CD4-positive, alpha-beta T cell (primary cell): ENCODE results near the gene ZNF541. TPM values are rescaled to one million over a fixed set of nuclear protein-coding genes. Genes with fewer than 3 reads are reported as not detected.

Source experiments
- ATAC-seq: fragments of 200-7000 bp; cut with Tn5 transposase; one replicate; pipeline ENCODE4 v1.10.0; 2022; ENCODE audit warnings: mild to moderate bottlenecking; ENCODE audit not compliant: poor library complexity
- CTCF ChIA-PET: fragments of 350-600 bp; sonication (Branson Sonifier 250); formaldehyde crosslinking; loops from one replicate; lab custom pipeline; 2021; ENCODE audit warnings: antibody characterized with exemption, inconsistent platforms; lab: Charles Lee
- POLR2A ChIA-PET: fragments of 350-600 bp; sonication (Branson Sonifier 250); formaldehyde crosslinking; loops from one replicate; lab custom pipeline; 2021; ENCODE audit warnings: antibody characterized with exemption, inconsistent platforms; lab: Charles Lee
- DNase-seq, 14 experiments: peaks; one replicate each; pipeline ENCODE4 v3.0.0-alpha.2; 2013 to 2020; ENCODE audit warnings: mixed read lengths in 2 of 14
- H3K27ac ChIP-seq, 2 donors: one replicate each; pipeline versions ENCODE4 v1.5.1 to v1.7.0; 2013; ENCODE audit warnings: low read length in 2 of 2, low read depth in 1 of 2, mild to moderate bottlenecking in 1 of 2
- H3K27me3 ChIP-seq, 2 experiments: 1 replicate in 1 of 2; 2 replicates in 1 of 2; pipeline versions ENCODE4 v1.6.1 to v1.7.0; 2013; ENCODE audit warnings: low read length in 2 of 2, control low read depth in 1 of 2, mild to moderate bottlenecking in 1 of 2, moderate library complexity in 1 of 2; ENCODE audit not compliant: insufficient read depth in 2 of 2, control insufficient read depth in 1 of 2
- H3K36me3 ChIP-seq: one replicate; pipeline ENCODE4 v1.6.1; 2013; ENCODE audit warnings: low read length, control low read depth; ENCODE audit not compliant: insufficient read depth
- H3K4me1 ChIP-seq: one replicate; pipeline ENCODE4 v1.6.1; 2013; ENCODE audit warnings: low read length, control low read depth; ENCODE audit not compliant: insufficient read depth
- H3K4me3 ChIP-seq: one replicate; pipeline ENCODE4 v1.5.1; 2013; ENCODE audit warnings: mild to moderate bottlenecking, low read length, moderate library complexity
- H3K9me3 ChIP-seq, 2 experiments: 1 replicate in 1 of 2; 2 replicates in 1 of 2; pipeline versions ENCODE4 v1.6.1 to v1.7.0; 2013; ENCODE audit warnings: low read length in 2 of 2, mild to moderate bottlenecking in 2 of 2, control low read depth in 1 of 2, moderate library complexity in 1 of 2; ENCODE audit not compliant: control insufficient read depth in 1 of 2, insufficient read depth in 1 of 2
- H3K27ac Mint-ChIP-seq: one replicate; pipeline ENCODE4 v1.8.0; 2020; ENCODE audit warnings: mixed read lengths
- H3K27me3 Mint-ChIP-seq: one replicate; pipeline ENCODE4 v1.8.0; 2021; ENCODE audit warnings: mixed read lengths
- H3K36me3 Mint-ChIP-seq: one replicate; pipeline ENCODE4 v1.8.0; 2021; ENCODE audit warnings: low read depth, mixed read lengths
- H3K4me1 Mint-ChIP-seq: one replicate; pipeline ENCODE4 v1.8.0; 2021; ENCODE audit warnings: low read depth, mixed read lengths
- H3K4me3 Mint-ChIP-seq: one replicate; pipeline ENCODE4 v1.8.0; 2020; ENCODE audit warnings: mild to moderate bottlenecking, mixed read lengths
- H3K9me3 Mint-ChIP-seq: one replicate; pipeline ENCODE4 v1.8.0; 2020; ENCODE audit warnings: mixed read lengths
- CTCF ChIP-seq: fragments of 200-600 bp; IDR thresholded peaks from one replicate; pipeline ENCODE4 v1.8.0; 2022; ENCODE audit warnings: antibody characterized with exemption, mild to moderate bottlenecking
- intact Hi-C, 2 experiments: fragments of 100-400 bp; cut with DNase I in 1 of 2; cut with micrococcal nuclease in 1 of 2; formaldehyde crosslinking; loops; one replicate each; pipeline versions ENCODE4 v1.15.1 to v1.9.0; 2023 to 2025; cut with DNase I, micrococcal nuclease
- total RNA-seq, 174 experiments: library from RNA in 2 of 174; stranded (reverse) in 2 of 174; gene quantifications; one replicate each; pipeline ENCODE4 v1.2.3 and lab custom pipeline; 2021 to 2026

The ZNF541 gene
- total RNA-seq, 2 experiments from 2014 or later = 0.81 to 0.88 TPM

DNA sequence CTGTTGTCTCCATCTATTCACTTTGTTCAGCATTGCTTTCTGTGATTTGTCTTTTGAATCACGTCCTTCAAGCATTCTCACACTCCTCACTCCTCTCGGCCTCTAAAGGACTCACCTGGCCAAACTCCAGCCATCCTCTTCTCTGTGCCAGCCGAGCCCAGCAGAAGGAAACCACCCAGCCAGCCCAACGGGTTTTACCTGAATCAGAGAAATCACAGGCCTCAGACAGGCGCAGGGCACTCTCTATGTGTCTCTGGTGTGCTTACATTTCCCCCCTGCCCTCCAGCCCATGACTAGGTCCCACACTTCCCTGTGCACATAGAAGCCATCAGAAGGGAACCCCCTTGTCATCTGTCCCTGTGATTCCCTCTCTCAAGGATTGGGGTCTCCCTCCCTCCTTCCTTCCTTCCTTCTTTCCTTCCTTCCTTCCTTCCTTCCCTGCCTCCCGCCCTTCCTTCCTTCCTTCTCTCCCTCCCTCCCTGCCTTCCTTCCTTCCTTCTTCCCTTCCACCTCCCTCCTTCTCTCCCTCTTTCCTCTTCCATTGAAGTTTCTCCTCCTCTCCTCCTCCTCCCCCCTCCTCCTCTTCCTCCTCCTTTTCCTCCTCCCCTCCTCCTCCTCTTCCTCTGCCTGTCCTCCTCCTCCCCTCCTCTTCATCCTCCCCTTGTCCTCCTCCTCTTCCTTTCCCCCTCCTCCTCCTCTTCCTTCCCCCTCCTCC, 8.8 kb upstream of the ZNF541 start:
- no peak for TF ChIP-seq CTCF
- Mint-ChIP-seq H3K36me3 (no peaks in the 10 kb centered on the region), H3K4me3 (peak overlapping the region; percentile 17), H3K27me3 (no peaks in the 10 kb centered on the region), H3K9me3 (no peaks in the 10 kb centered on the region), H3K4me1 (peaks cover 48% of the 10 kb centered on the region), H3K27ac (peak overlapping the region; percentile 69)
- Histone ChIP-seq H3K4me1 (peaks cover 53% of the 10 kb centered on the region), H3K27ac (peak overlapping the region; percentile 9 to 31), H3K9me3 (peaks cover 5 to 16% of the 10 kb centered on the region in 2 experiments), H3K36me3 (no peaks in the 10 kb centered on the region), H3K27me3 (no peaks in the 10 kb centered on the region), H3K4me3 (no peak overlapping the region)
- ChIA-PET POLR2A (no interaction called here), CTCF (no interaction called here)
- intact Hi-C loops = no loop called here
- ATAC-seq (no peak), DNase-seq (peak in 1 of 14 experiments; percentile 23)

GRCh38 chr19:47580397-47580796, 7.4 kb upstream of the ZNF541 start:
- H3K9me3 Mint-ChIP-seq = no peaks in the 10 kb centered on the region
- H3K27ac Mint-ChIP-seq = no peak overlapping the region
- no peaks in the 10 kb centered on the region for H3K36me3 Mint-ChIP-seq
- no peaks in the 10 kb centered on the region for H3K27me3 Mint-ChIP-seq
- POLR2A ChIA-PET = no interaction called here
- H3K4me1 ChIP-seq = peaks cover 64% of the 10 kb centered on the region
- no peaks in the 10 kb centered on the region for H3K27me3 ChIP-seq
- DNase-seq (no peak), ATAC-seq (no peak)
- H3K4me1 Mint-ChIP-seq = peaks cover 60% of the 10 kb centered on the region
- no peak overlapping the region for H3K4me3 Mint-ChIP-seq
- no peak for TF ChIP-seq CTCF
- no peak overlapping the region for H3K4me3 ChIP-seq
- CTCF ChIA-PET = no interaction called here
- intact Hi-C loops = no loop called here
- H3K27ac ChIP-seq = no peak overlapping the region
- no peaks in the 10 kb centered on the region for H3K36me3 ChIP-seq
- H3K9me3 ChIP-seq = peaks cover 0 to 4% of the 10 kb centered on the region in 2 experiments

- Mint-ChIP-seq H3K4me3 (peak overlapping the region; percentile 34), H3K36me3 (no peaks in the 10 kb centered on the region), H3K27ac (peak overlapping the region; percentile 15), H3K4me1 (peaks cover 37% of the 10 kb centered on the region), H3K9me3 (no peaks in the 10 kb centered on the region), H3K27me3 (no peaks in the 10 kb centered on the region)
- Histone ChIP-seq H3K36me3 (no peaks in the 10 kb centered on the region), H3K4me3 (peak overlapping the region; percentile 34), H3K4me1 (peaks cover 41% of the 10 kb centered on the region), H3K27ac (no peak overlapping the region), H3K9me3 (peaks cover 0 to 6% of the 10 kb centered on the region in 2 experiments), H3K27me3 (no peaks in the 10 kb centered on the region)
- no peak for ATAC-seq
- peak in 1 of 14 experiments; percentile 33 for DNase-seq
- POLR2A ChIA-PET = interaction anchor here (1.8 kb wide), 1 partner anchor 38 kb away, joined by 10 read pairs; no protein-coding TSS in a partner anchor
- CTCF ChIA-PET = no interaction called here
- TF ChIP-seq CTCF = no peak
- intact Hi-C loops = loop anchor here (1.0 to 2.0 kb wide), 4 partner anchors 28 to 58 kb away; partner anchors contain the start of genes NAPA (in 2 of the 2) and BICRA (in 1 of the 2)
These were observed 313 bp downstream of the ZNF541 start for GRCh38 chr19:47572635-47573034.
